Endodermal cell (in vitro differentiated cells): ENCODE measurements around the gene PRKCE. TPM values are rescaled to one million over a fixed set of nuclear protein-coding genes. Genes with fewer than 3 reads are reported as not detected.

Experiments used
- DNase-seq: peaks from one replicate; pipeline ENCODE4 v3.0.0-alpha.2; 2017
- H3K27ac ChIP-seq: 2 replicates; pipeline ENCODE4 v1.5.1; 2013; ENCODE audit warnings: mild to moderate bottlenecking, low read depth, low read length, moderate library complexity
- H3K27me3 ChIP-seq: 2 replicates; pipeline ENCODE4 v1.6.1; 2013; ENCODE audit warnings: mild to moderate bottlenecking, low read length, moderate library complexity; ENCODE audit not compliant: insufficient read depth, control insufficient read depth, poor library complexity, severe bottlenecking
- H3K36me3 ChIP-seq: 2 replicates; pipeline ENCODE4 v1.7.0; 2013; ENCODE audit warnings: mild to moderate bottlenecking, low read length, moderate library complexity; ENCODE audit not compliant: control insufficient read depth, insufficient read depth
- H3K4me1 ChIP-seq: one replicate; pipeline ENCODE4 v1.7.0; 2013; ENCODE audit warnings: low read length; ENCODE audit not compliant: control insufficient read depth, insufficient read depth
- H3K4me3 ChIP-seq: 2 replicates; pipeline ENCODE4 v1.5.1; 2013; ENCODE audit warnings: mild to moderate bottlenecking, low read length, moderate library complexity
- H3K9ac ChIP-seq: 2 replicates; pipeline ENCODE4 v1.6.1; 2013; ENCODE audit warnings: mild to moderate bottlenecking, low read length, moderate library complexity; ENCODE audit not compliant: poor library complexity, severe bottlenecking; ENCODE audit errors: extremely low read depth
- H3K9me3 ChIP-seq: 2 replicates; pipeline ENCODE4 v1.6.1; 2013; ENCODE audit warnings: mild to moderate bottlenecking, low read length, moderate library complexity; ENCODE audit not compliant: control insufficient read depth
- H3K27ac Mint-ChIP-seq: 2 replicates; pipeline ENCODE4 v1.8.0; 2020; ENCODE audit warnings: mixed read lengths
- H3K27me3 Mint-ChIP-seq: 2 replicates; pipeline ENCODE4 v1.8.0; 2021; ENCODE audit warnings: mild to moderate bottlenecking, mixed read lengths; ENCODE audit not compliant: insufficient read depth
- H3K36me3 Mint-ChIP-seq: 2 replicates; pipeline ENCODE4 v1.8.0; 2020; ENCODE audit warnings: low read depth, mixed read lengths
- H3K4me1 Mint-ChIP-seq: 2 replicates; pipeline ENCODE4 v1.8.0; 2020; ENCODE audit warnings: mixed read lengths
- H3K4me3 Mint-ChIP-seq: 2 replicates; pipeline ENCODE4 v1.8.0; 2020; ENCODE audit warnings: mild to moderate bottlenecking, moderate library complexity, mixed read lengths
- H3K9me3 Mint-ChIP-seq: 2 replicates; pipeline ENCODE4 v1.8.0; 2020; ENCODE audit warnings: mild to moderate bottlenecking, mixed read lengths
- WGBS, 2 experiments: methylation state at CpG; one replicate each; pipeline versions ENCODE4 v1.1.5 to v1.1.7; 2013; ENCODE audit warnings: missing lambda C conversion rate in 2 of 2, mixed read lengths in 1 of 2; ENCODE audit not compliant: insufficient coverage in 1 of 2, insufficient read length in 1 of 2; 5-methylcytosine and 5-hydroxymethylcytosine counted together
- total RNA-seq, 2 donors: library from RNA; stranded (reverse); fragmentation: NEBNext Ultra II Directional in 1 of 2; extraction: Animal tissue kit (Norgen Biotek cat#: 25700) in 1 of 2; gene quantifications; 2 replicates in 1 of 2; 3 replicates in 1 of 2; pipeline ENCODE4 v1.2.1, GENCODE V29; 2021
- TF ChIP-seq, protein P1 (sequence below): fragments of 200-600 bp; sonication (generic); conservative IDR thresholded peaks from 2 replicates; pipeline ENCODE4 v1.5.0; 2021; ENCODE audit warnings: antibody characterized with exemption, mild to moderate bottlenecking

The PRKCE gene
- total RNA-seq, 2 donors from 2014 or later = 1.4 to 1.7 TPM

DNA sequence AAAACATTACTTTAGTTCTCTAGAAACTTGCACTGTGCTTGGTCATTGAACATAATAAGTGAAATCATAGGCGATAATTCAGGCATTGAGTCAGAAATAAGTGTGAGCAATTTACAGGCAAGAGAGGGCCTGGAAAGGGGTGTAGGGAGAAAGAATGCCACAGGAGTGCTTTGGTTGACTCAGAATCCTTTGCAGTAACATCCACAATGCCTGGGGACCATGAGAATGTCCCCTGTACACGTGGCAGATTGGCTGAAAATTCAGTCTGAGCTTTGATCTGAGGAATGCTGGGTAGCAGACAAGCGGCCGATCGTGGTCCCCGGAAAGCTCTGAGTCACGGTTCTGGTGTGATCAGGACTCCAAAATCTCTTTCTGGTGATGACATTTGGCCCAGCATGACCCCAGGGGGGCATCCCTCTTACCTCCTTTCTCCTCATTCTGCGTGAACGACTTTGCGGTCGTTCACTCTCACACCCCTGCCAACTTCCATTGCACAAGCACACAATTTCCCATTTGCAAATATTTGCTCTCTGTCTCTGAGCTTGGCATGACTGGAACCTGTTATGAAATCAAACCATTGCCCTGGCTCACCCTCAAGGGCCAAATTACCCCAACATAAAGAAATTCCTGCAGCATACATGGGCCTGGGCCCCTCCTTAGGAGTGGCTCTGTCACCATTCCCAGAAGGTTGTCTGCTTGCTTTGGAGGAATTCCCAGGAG is 340.7 kb downstream of the PRKCE start:
- Mint-ChIP-seq H3K9me3 (no peaks in the 10 kb centered on the region), H3K4me3 (no peak overlapping the region), H3K4me1 (peaks cover 2% of the 10 kb centered on the region), H3K27ac (no peak overlapping the region), H3K27me3 (no peaks in the 10 kb centered on the region), H3K36me3 (no peaks in the 10 kb centered on the region)
- 82 to 88% methylated on average over 10 to 11 of the region's 11 CpGs for WGBS, 2 experiments
- TF ChIP-seq, protein P1, sequence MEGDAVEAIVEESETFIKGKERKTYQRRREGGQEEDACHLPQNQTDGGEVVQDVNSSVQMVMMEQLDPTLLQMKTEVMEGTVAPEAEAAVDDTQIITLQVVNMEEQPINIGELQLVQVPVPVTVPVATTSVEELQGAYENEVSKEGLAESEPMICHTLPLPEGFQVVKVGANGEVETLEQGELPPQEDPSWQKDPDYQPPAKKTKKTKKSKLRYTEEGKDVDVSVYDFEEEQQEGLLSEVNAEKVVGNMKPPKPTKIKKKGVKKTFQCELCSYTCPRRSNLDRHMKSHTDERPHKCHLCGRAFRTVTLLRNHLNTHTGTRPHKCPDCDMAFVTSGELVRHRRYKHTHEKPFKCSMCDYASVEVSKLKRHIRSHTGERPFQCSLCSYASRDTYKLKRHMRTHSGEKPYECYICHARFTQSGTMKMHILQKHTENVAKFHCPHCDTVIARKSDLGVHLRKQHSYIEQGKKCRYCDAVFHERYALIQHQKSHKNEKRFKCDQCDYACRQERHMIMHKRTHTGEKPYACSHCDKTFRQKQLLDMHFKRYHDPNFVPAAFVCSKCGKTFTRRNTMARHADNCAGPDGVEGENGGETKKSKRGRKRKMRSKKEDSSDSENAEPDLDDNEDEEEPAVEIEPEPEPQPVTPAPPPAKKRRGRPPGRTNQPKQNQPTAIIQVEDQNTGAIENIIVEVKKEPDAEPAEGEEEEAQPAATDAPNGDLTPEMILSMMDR = no peak
- Histone ChIP-seq H3K27ac (no peak overlapping the region), H3K36me3 (no peaks in the 10 kb centered on the region), H3K27me3 (no peaks in the 10 kb centered on the region), H3K9ac (no peak overlapping the region), H3K9me3 (no peaks in the 10 kb centered on the region), H3K4me3 (no peak overlapping the region), H3K4me1 (no peaks in the 10 kb centered on the region)
- no peak for DNase-seq

DNA sequence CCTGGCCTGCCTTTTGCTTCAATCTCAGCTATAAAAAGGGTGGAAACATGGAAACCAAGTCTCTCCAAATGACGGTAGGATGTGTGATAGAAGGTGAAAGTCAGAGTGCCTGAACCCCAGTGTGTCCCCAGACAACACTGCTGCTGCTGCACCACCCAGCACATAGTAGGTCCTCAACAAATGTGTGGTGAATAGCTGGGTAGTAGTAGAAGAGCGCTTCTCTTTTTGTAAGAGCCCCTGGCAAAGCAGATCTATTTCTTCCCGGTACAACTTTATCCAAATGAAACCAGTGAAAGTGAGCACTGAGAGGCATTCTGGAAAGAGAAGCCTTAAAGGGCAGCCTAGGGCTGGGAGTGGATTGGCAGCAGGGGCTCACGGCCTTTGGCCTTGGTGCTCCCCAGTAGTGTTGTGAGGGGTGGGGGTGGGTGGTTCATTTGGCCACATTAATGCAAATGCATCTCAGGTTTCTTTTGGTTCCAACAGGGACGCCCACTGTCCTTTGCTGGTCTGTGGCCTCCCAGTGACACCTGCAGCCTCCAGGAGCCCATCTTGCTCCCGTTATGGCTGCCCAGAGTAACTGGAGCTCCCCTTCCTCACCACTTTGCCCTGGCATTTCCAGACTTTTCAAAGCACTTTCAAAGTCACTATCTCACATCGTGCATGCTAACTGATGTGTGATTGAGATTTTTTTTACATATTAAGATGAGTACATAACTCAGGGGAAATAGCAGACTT is 341.4 kb downstream of the PRKCE start:
- DNase-seq = no peak
- Histone ChIP-seq H3K4me1 (no peaks in the 10 kb centered on the region), H3K36me3 (no peaks in the 10 kb centered on the region), H3K9me3 (no peaks in the 10 kb centered on the region), H3K27me3 (no peaks in the 10 kb centered on the region), H3K27ac (no peak overlapping the region), H3K9ac (no peak overlapping the region), H3K4me3 (no peak overlapping the region)
- no peaks in the 10 kb centered on the region for H3K27me3 Mint-ChIP-seq
- peaks cover 2% of the 10 kb centered on the region for H3K4me1 Mint-ChIP-seq
- no peak overlapping the region for H3K27ac Mint-ChIP-seq
- H3K4me3 Mint-ChIP-seq = no peak overlapping the region
- TF ChIP-seq, protein P1 = no peak
- H3K9me3 Mint-ChIP-seq = no peaks in the 10 kb centered on the region
- H3K36me3 Mint-ChIP-seq = no peaks in the 10 kb centered on the region
- 79 to 83% methylated on average over 5 to 6 of the region's 7 CpGs for WGBS, 2 experiments

DNA sequence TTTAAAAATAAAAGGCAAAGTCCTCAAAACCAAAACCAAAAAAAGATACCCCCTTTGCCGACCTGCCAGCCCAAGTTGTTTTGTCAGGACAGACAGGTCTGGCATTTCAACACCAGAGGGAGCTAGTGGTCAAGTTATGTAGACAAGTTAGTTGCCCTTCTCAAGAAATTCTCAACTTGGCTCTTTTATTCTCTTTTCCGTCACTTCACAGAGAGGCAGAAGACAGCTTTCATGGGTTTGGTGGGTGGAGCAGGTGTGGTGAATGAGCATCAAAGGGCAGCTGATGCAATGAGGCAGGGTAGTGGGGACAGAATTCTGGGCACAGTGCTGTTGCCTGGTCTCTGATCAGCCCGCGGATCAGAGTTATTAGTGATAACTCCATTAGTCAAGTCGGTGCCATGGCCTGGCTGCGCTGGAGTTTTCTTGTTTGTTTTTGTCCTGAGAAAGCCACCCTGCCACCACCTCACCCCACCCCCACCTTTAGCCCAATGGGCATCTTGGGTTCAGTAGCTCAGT is 342.1 kb downstream of the PRKCE start:
- no peaks in the 10 kb centered on the region for H3K4me1 ChIP-seq
- H3K4me3 ChIP-seq = no peak overlapping the region
- Mint-ChIP-seq H3K4me1 (peaks cover 2% of the 10 kb centered on the region), H3K9me3 (no peaks in the 10 kb centered on the region), H3K27me3 (no peaks in the 10 kb centered on the region), H3K27ac (no peak overlapping the region), H3K4me3 (no peak overlapping the region), H3K36me3 (no peaks in the 10 kb centered on the region)
- TF ChIP-seq, protein P1 = peak; percentile 94
- H3K27me3 ChIP-seq = no peaks in the 10 kb centered on the region
- no peaks in the 10 kb centered on the region for H3K9me3 ChIP-seq
- DNase-seq = peak; percentile 89
- H3K9ac ChIP-seq = no peak overlapping the region
- no peak overlapping the region for H3K27ac ChIP-seq
- WGBS, 2 experiments = 48 to 77% methylated on average over 3 to 6 of the region's 6 CpGs
- H3K36me3 ChIP-seq = no peaks in the 10 kb centered on the region
